Left ventricle myocardium inferior (tissue), 1 donor: ENCODE results near the gene TOX2. TPM values are rescaled to one million over a fixed set of nuclear protein-coding genes. Genes with fewer than 3 reads are reported as not detected.

ENCODE experiments used
- DNase-seq: peaks from one replicate; pipeline ENCODE4 v3.0.0-alpha.2; 2020
- H3K27ac ChIP-seq: fragments of 200-600 bp; replicated peaks from 2 replicates; pipeline ENCODE4 v1.8.0; 2021
- H3K27me3 ChIP-seq: fragments of 200-600 bp; 2 replicates; pipeline ENCODE4 v1.8.0; 2021; ENCODE audit warnings: low read depth
- H3K36me3 ChIP-seq: fragments of 200-600 bp; 2 replicates; pipeline ENCODE4 v1.8.0; 2021
- H3K4me1 ChIP-seq: fragments of 200-600 bp; 2 replicates; pipeline ENCODE4 v1.8.0; 2021
- H3K4me3 ChIP-seq: fragments of 200-600 bp; 2 replicates; pipeline ENCODE4 v1.8.0; 2021; ENCODE audit warnings: mild to moderate bottlenecking, moderate library complexity
- H3K9me3 ChIP-seq: fragments of 200-600 bp; replicated peaks from 2 replicates; pipeline ENCODE4 v1.8.0; 2021
- CTCF ChIP-seq: fragments of 200-600 bp; IDR thresholded peaks from 2 replicates; pipeline ENCODE4 v1.8.0; 2021; ENCODE audit warnings: antibody characterized with exemption, mild to moderate bottlenecking, borderline replicate concordance
- intact Hi-C: fragments of 100-400 bp; cut with micrococcal nuclease; formaldehyde crosslinking; loops from one replicate; pipeline ENCODE4 v1.11.0; 2022
- total RNA-seq: library from RNA; stranded (reverse); fragmentation: NEBNext Ultra II Directional; extraction: Animal tissue kit (Norgen Biotek cat#: 25700); gene quantifications from one replicate; pipeline ENCODE4 v1.2.1, GENCODE V29; 2021
- donor health status: DM: no; HTN: yes; CAD: no; lungs with severe emphysema.

TOX2 gene
- total RNA-seq, 1 donor from 2014 or later: 0.30 TPM

- intact Hi-C loops: no loop called here
- Histone ChIP-seq H3K9me3 (no peaks in the 10 kb centered on the region), H3K4me3 (no peak overlapping the region), H3K27ac (no peak overlapping the region), H3K36me3 (no peaks in the 10 kb centered on the region), H3K27me3 (peaks cover 23% of the 10 kb centered on the region), H3K4me1 (no peaks in the 10 kb centered on the region)
- TF ChIP-seq CTCF: no peak
- DNase-seq: no peak
These were observed 60.0 kb downstream of the TOX2 start for GRCh38 chr20:43974695-43975094.

- H3K9me3 ChIP-seq: no peaks in the 10 kb centered on the region
- TF ChIP-seq CTCF: no peak
- intact Hi-C loops: no loop called here
- no peak overlapping the region for H3K4me3 ChIP-seq
- H3K27me3 ChIP-seq: peaks cover 23% of the 10 kb centered on the region
- no peaks in the 10 kb centered on the region for H3K36me3 ChIP-seq
- no peak overlapping the region for H3K27ac ChIP-seq
- no peaks in the 10 kb centered on the region for H3K4me1 ChIP-seq
- no peak for DNase-seq
These were observed 60.6 kb downstream of the TOX2 start for GRCh38 chr20:43975096-43975768.

DNA sequence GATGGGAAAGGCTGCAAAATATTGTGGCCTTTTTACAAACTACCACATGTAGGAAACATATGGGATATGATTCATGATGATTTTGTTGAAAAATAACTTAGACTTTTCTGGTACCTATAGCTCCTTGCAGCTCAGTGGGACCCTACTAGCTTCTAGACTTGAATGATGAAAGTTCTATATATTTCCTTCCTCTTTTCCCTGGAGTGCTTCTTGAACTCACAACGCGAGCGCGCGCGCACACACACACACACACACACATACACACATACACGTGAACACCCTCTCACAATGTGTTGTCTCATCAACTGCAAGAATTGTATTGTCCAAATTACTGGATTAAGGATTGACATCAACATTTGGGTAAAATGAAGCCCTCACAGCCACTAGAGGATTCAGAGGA lies 61.9 kb downstream of the TOX2 start:
- DNase-seq: no peak
- intact Hi-C loops: no loop called here
- Histone ChIP-seq H3K4me3 (no peak overlapping the region), H3K27me3 (peaks cover 23% of the 10 kb centered on the region), H3K9me3 (no peaks in the 10 kb centered on the region), H3K4me1 (no peaks in the 10 kb centered on the region), H3K36me3 (no peaks in the 10 kb centered on the region), H3K27ac (no peak overlapping the region)
- TF ChIP-seq CTCF: no peak

DNA sequence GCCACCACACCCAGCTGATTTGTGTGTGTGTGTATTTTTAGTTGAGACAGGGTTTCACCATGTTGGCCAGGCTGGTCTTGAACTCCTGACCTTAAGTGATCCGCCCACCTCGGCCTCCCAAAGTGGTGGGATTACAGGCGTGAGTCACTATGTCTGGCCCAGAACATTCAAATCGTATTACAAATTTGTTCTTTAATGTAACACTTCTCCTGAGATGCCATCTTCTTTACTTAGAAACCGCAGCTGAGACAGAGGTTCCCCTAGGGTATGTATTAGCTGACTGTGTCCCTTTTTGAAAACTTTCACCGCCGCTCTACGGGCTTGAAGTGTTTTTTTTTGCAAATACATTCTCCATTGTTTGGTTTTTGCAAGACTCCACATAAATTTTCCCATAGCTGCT lies 62.6 kb downstream of the TOX2 start:
- H3K9me3 ChIP-seq: no peaks in the 10 kb centered on the region
- H3K36me3 ChIP-seq: no peaks in the 10 kb centered on the region
- H3K27me3 ChIP-seq: peaks cover 21% of the 10 kb centered on the region
- H3K4me3 ChIP-seq: no peak overlapping the region
- TF ChIP-seq CTCF: no peak
- no peak for DNase-seq
- no peak overlapping the region for H3K27ac ChIP-seq
- H3K4me1 ChIP-seq: no peaks in the 10 kb centered on the region
- intact Hi-C loops: no loop called here

DNA sequence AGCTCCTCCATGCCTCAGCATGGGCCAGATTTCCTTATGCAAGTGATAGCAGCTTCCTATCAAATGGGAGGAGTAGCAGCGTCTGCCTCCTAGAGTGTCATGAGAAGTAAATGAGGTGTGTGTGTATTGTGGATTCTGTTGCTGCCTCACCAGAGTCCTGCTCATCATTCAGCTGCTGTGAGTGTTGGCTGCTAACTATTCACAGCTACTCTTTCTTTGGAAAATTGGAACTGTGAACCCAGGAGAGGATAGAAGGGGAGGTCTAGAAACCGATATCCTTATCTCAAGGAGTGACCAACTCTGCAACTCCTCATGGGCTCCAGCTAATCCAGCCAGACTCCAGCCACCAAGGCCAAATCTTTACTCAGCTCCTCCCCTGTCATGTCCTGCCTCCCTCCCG lies 63.3 kb downstream of the TOX2 start:
- H3K27ac ChIP-seq: no peak overlapping the region
- H3K4me1 ChIP-seq: no peaks in the 10 kb centered on the region
- H3K4me3 ChIP-seq: no peak overlapping the region
- H3K9me3 ChIP-seq: no peaks in the 10 kb centered on the region
- H3K36me3 ChIP-seq: no peaks in the 10 kb centered on the region
- no peak for TF ChIP-seq CTCF
- intact Hi-C loops: no loop called here
- peaks cover 14% of the 10 kb centered on the region for H3K27me3 ChIP-seq
- DNase-seq: no peak
